ENCODE results near the gene GRAMD1B. TPM values are rescaled to one million over a fixed set of nuclear protein-coding genes. Genes with fewer than 3 reads are reported as not detected.
"Not testable (repeated sequence)": the region's sequence is repeated elsewhere in the genome, so short reads cannot be mapped to it uniquely, and the experiment has no call there.

GRAMD1B gene
- total RNA-seq, 1 experiment from 2014 or later = 12.7 TPM

- TF ChIP-seq ZBTB33 (IDR thresholded peaks at IDR 0.05; ENCODE audit: extremely low read depth, insufficient replicate concordance, low read length) = no peak
Observed at GRCh38 chr11:123519797-123520193, 89.7 kb downstream of the GRAMD1B start (continued).

GRCh38 chr11:123520476-123520875 lies 90.4 kb downstream of the GRAMD1B start:
- H3K27me3 ChIP-seq (ENCODE audit: insufficient read depth, low read length); H3K9me2 ChIP-seq (ENCODE audit: insufficient read depth); H3K36me3 ChIP-seq (ENCODE audit: control insufficient read depth in 1 of 2, insufficient read depth in 2 of 2, low read length in 2 of 2); H3K79me2 ChIP-seq (ENCODE audit: insufficient read depth, low read length); H3K4me2 ChIP-seq (ENCODE audit: low read length); DNase-seq (ENCODE audit: low read depth, low spot score); H3K9ac ChIP-seq (ENCODE audit: low read length); H3K27ac ChIP-seq (ENCODE audit: low read depth, low read length); H2AFZ ChIP-seq (ENCODE audit: low read depth, low read length, poor library complexity, severe bottlenecking); H3K9me3 ChIP-seq (ENCODE audit: control insufficient read depth in 1 of 2, insufficient read depth in 1 of 2, low read depth in 1 of 2, low read length in 2 of 2); POLR2A ChIA-PET; H3K4me3 ChIP-seq (replicated peaks in 1 of 2; ENCODE audit: low read depth in 1 of 2, low read length in 2 of 2); intact Hi-C loops (cut with micrococcal nuclease); H4K20me1 ChIP-seq (ENCODE audit: insufficient read depth); RAD21 ChIA-PET (ENCODE audit: low non-redundant PET in 1 of 2, low total read pairs in 2 of 2, uncharacterized antibody in 2 of 2, unreplicated experiment in 2 of 2); BruUV-seq (replicated peaks); ATAC-seq: not testable (repeated sequence)
- CTCF ChIA-PET = interaction anchor here (1.3 kb wide), 1 partner anchor 9 kb away, joined by 6 read pairs; no protein-coding TSS in a partner anchor
- peaks cover 8 to 17% of the 10 kb centered on the region in 2 experiments for H3K4me1 ChIP-seq (ENCODE audit: control insufficient read depth in 1 of 2, insufficient read depth in 2 of 2, low read length in 2 of 2)

- CTCF ChIA-PET = interaction anchor here (1.3 kb wide), 1 partner anchor 10 kb away, joined by 6 read pairs; no protein-coding TSS in a partner anchor
- TF ChIP-seq ZNF274 (IDR thresholded peaks at IDR 0.05; ENCODE audit: low read depth, low read length) (no peak), EZH2phosphoT487 (IDR thresholded peaks at IDR 0.05; ENCODE audit: borderline replicate concordance) (no peak), ELF1 (IDR thresholded peaks at IDR 0.05; ENCODE audit: borderline replicate concordance, low read depth) (no peak), MAX (IDR thresholded peaks at IDR 0.05) (no peak), FOSL1 (IDR thresholded peaks at IDR 0.05; ENCODE audit: low read depth) (no peak), CBX3 (IDR thresholded peaks at IDR 0.05; ENCODE audit: low read depth) (no peak), SIN3A (IDR thresholded peaks at IDR 0.05; ENCODE audit: low read depth) (no peak), ATF3 (IDR thresholded peaks at IDR 0.05) (no peak)
- H3K27me3 ChIP-seq (ENCODE audit: insufficient read depth, low read length) = no peaks in the 10 kb centered on the region
- BruUV-seq (replicated peaks) = no TSS peak
- no peaks in the 10 kb centered on the region for H4K20me1 ChIP-seq (ENCODE audit: insufficient read depth)
- H3K27ac ChIP-seq (ENCODE audit: low read depth, low read length) = no peak overlapping the region
- no peaks in the 10 kb centered on the region for H3K9me3 ChIP-seq (ENCODE audit: control insufficient read depth in 1 of 2, insufficient read depth in 1 of 2, low read depth in 1 of 2, low read length in 2 of 2)
- no peaks in the 10 kb centered on the region for H3K36me3 ChIP-seq (ENCODE audit: control insufficient read depth in 1 of 2, insufficient read depth in 2 of 2, low read length in 2 of 2)
- DNase-seq (ENCODE audit: low read depth, low spot score) (no peak), ATAC-seq (no peak)
- intact Hi-C loops (cut with micrococcal nuclease) = no loop called here
- no peaks in the 10 kb centered on the region for H3K9me2 ChIP-seq (ENCODE audit: insufficient read depth)
- H3K4me2 ChIP-seq (ENCODE audit: low read length) = no peak overlapping the region
- H3K4me3 ChIP-seq (replicated peaks in 1 of 2; ENCODE audit: low read depth in 1 of 2, low read length in 2 of 2) = no peak overlapping the region
- H2AFZ ChIP-seq (ENCODE audit: low read depth, low read length, poor library complexity, severe bottlenecking) = no peak overlapping the region
- H3K4me1 ChIP-seq (ENCODE audit: control insufficient read depth in 1 of 2, insufficient read depth in 2 of 2, low read length in 2 of 2) = peaks cover 8 to 17% of the 10 kb centered on the region in 2 experiments
- no peak overlapping the region for H3K9ac ChIP-seq (ENCODE audit: low read length)
- RAD21 ChIA-PET (ENCODE audit: low non-redundant PET in 1 of 2, low total read pairs in 2 of 2, uncharacterized antibody in 2 of 2, unreplicated experiment in 2 of 2) = no interaction called here
- POLR2A ChIA-PET = no interaction called here
- no peaks in the 10 kb centered on the region for H3K79me2 ChIP-seq (ENCODE audit: insufficient read depth, low read length)
Observed at GRCh38 chr11:123521001-123521400, 90.9 kb downstream of the GRAMD1B start.
